ENCODE results near the gene DEFB119. TPM values are rescaled to one million over a fixed set of nuclear protein-coding genes. Genes with fewer than 3 reads are reported as not detected.
"Not testable (repeated sequence)": the region's sequence is repeated elsewhere in the genome, so short reads cannot be mapped to it uniquely, and the experiment has no call there.

DEFB119 gene
- total RNA-seq, 2 experiments from 2014 or later: not detected

GRCh38 chr20:31374346-31374745, 16.0 kb downstream of the DEFB119 start:
- CTCF ChIA-PET: no interaction called here
- ATAC-seq (no peak), DNase-seq (no peak)
- POLR2A ChIA-PET: no interaction called here
- no peaks in the 10 kb centered on the region for H3K27me3 Mint-ChIP-seq (ENCODE audit: low read depth)
- no peaks in the 10 kb centered on the region for H3K4me1 Mint-ChIP-seq (ENCODE audit: low read depth)
- H3K4me3 Mint-ChIP-seq: no peak overlapping the region
- H3K36me3 Mint-ChIP-seq (ENCODE audit: low read depth): no peaks in the 10 kb centered on the region
- H3K27ac Mint-ChIP-seq: no peak overlapping the region
- H3K9me3 Mint-ChIP-seq (ENCODE audit: insufficient read depth): no peaks in the 10 kb centered on the region

- Mint-ChIP-seq H3K9me3 (ENCODE audit: insufficient read depth) (no peaks in the 10 kb centered on the region), H3K4me3 (no peak within 1 kb of the TSS), H3K36me3 (ENCODE audit: low read depth) (no peaks in the 10 kb centered on the region), H3K4me1 (ENCODE audit: low read depth) (no peaks in the 10 kb centered on the region), H3K27me3 (ENCODE audit: low read depth) (no peaks in the 10 kb centered on the region), H3K27ac (no peak within 1 kb of the TSS)
- no peak for ATAC-seq
- ChIA-PET POLR2A (no interaction called here), CTCF (no interaction called here)
- DNase-seq: no peak
Observed at GRCh38 chr20:31368301-31368700, 22.1 kb downstream of the DEFB119 start, which contains the start of gene DEFB118. DEFB118 (plus strand) TSS chr20:31368601; CDS start chr20:31368651, 50 bp downstream.

GRCh38 chr20:31364272-31364671, 26.1 kb downstream of the DEFB119 start:
- ATAC-seq; H3K4me1 Mint-ChIP-seq (ENCODE audit: low read depth); CTCF ChIA-PET; DNase-seq; H3K9me3 Mint-ChIP-seq (ENCODE audit: insufficient read depth); H3K36me3 Mint-ChIP-seq (ENCODE audit: low read depth); H3K4me3 Mint-ChIP-seq; H3K27ac Mint-ChIP-seq; POLR2A ChIA-PET; H3K27me3 Mint-ChIP-seq (ENCODE audit: low read depth): not testable (repeated sequence)

GRCh38 chr20:31363295-31363694, 27.1 kb downstream of the DEFB119 start:
- ATAC-seq (no peak), DNase-seq (no peak)
- H3K36me3 Mint-ChIP-seq (ENCODE audit: low read depth): no peaks in the 10 kb centered on the region
- H3K4me1 Mint-ChIP-seq (ENCODE audit: low read depth): no peaks in the 10 kb centered on the region
- H3K27ac Mint-ChIP-seq: no peak overlapping the region
- no peaks in the 10 kb centered on the region for H3K27me3 Mint-ChIP-seq (ENCODE audit: low read depth)
- POLR2A ChIA-PET: no interaction called here
- no peaks in the 10 kb centered on the region for H3K9me3 Mint-ChIP-seq (ENCODE audit: insufficient read depth)
- CTCF ChIA-PET: no interaction called here
- no peak overlapping the region for H3K4me3 Mint-ChIP-seq

- Mint-ChIP-seq H3K9me3 (ENCODE audit: insufficient read depth) (no peaks in the 10 kb centered on the region), H3K27ac (no peak overlapping the region), H3K4me3 (no peak overlapping the region), H3K4me1 (ENCODE audit: low read depth) (no peaks in the 10 kb centered on the region), H3K27me3 (ENCODE audit: low read depth) (no peaks in the 10 kb centered on the region), H3K36me3 (ENCODE audit: low read depth) (no peaks in the 10 kb centered on the region)
- DNase-seq: no peak
- ChIA-PET POLR2A (no interaction called here), CTCF (no interaction called here)
- no peak for ATAC-seq
Observed at GRCh38 chr20:31355981-31356380, 34.4 kb downstream of the DEFB119 start.

- Mint-ChIP-seq H3K27me3 (ENCODE audit: low read depth) (no peaks in the 10 kb centered on the region), H3K4me1 (ENCODE audit: low read depth) (no peaks in the 10 kb centered on the region), H3K36me3 (ENCODE audit: low read depth) (no peaks in the 10 kb centered on the region), H3K9me3 (ENCODE audit: insufficient read depth) (no peaks in the 10 kb centered on the region), H3K27ac (no peak overlapping the region), H3K4me3 (no peak overlapping the region)
- CTCF ChIA-PET: no interaction called here
- DNase-seq (no peak), ATAC-seq (no peak)
- POLR2A ChIA-PET: no interaction called here
Observed at GRCh38 chr20:31341470-31341869, 48.9 kb downstream of the DEFB119 start.

GRCh38 chr20:31330893-31331292, 59.5 kb downstream of the DEFB119 start:
- POLR2A ChIA-PET: no interaction called here
- no peaks in the 10 kb centered on the region for H3K27me3 Mint-ChIP-seq (ENCODE audit: low read depth)
- H3K9me3 Mint-ChIP-seq (ENCODE audit: insufficient read depth): peaks cover 7% of the 10 kb centered on the region
- H3K4me1 Mint-ChIP-seq (ENCODE audit: low read depth): no peaks in the 10 kb centered on the region
- DNase-seq (no peak), ATAC-seq (no peak)
- H3K4me3 Mint-ChIP-seq: no peak overlapping the region
- CTCF ChIA-PET: no interaction called here
- no peaks in the 10 kb centered on the region for H3K36me3 Mint-ChIP-seq (ENCODE audit: low read depth)
- H3K27ac Mint-ChIP-seq: no peak overlapping the region

Other genes with a start within 250 kb of the DEFB119 start
- not detected for gene DEFB115, start 132.9 kb downstream of the DEFB119 start, total RNA-seq
- not detected for gene DEFB116, start 82.0 kb downstream of the DEFB119 start, total RNA-seq
- not detected for gene DEFB118, start 22.0 kb downstream of the DEFB119 start, total RNA-seq
- not detected for gene DEFB121, start 15.6 kb upstream of the DEFB119 start, total RNA-seq
- not detected for gene DEFB123, start 50.0 kb upstream of the DEFB119 start, total RNA-seq
- not detected for gene DEFB124, start 84.5 kb upstream of the DEFB119 start, total RNA-seq
- gene REM1, start 84.7 kb upstream of the DEFB119 start, total RNA-seq: not detected
- 100 to 1,000 TPM; 117 to 127 TPM for gene HM13, start 123.9 kb upstream of the DEFB119 start, total RNA-seq
- under 1 TPM; 0.42 to 0.50 TPM for gene ID1, start 214.7 kb upstream of the DEFB119 start, total RNA-seq
- not detected for gene COX4I2, start 247.3 kb upstream of the DEFB119 start, total RNA-seq

Measured in activated CD8-positive, alpha-beta T cell treated with anti-CD3 and anti-CD28 coated beads, Interleukin-2, amount 10 ng/mL, durations not matched to agents 7 days and 5 days (primary cell).